SIG-M5 (cell line): ENCODE results near the gene MTA3.
"Not testable (repeated sequence)": the region's sequence is repeated elsewhere in the genome, so short reads cannot be mapped to it uniquely, and the experiment has no call there.

Source experiments
- DNase-seq: peaks from one replicate; lab custom pipeline; 2025; lab: John Stamatoyannopoulos, UW

Gene MTA3

GRCh38 chr2:42663828-42664227 lies 95.4 kb downstream of the MTA3 start:
- no peak for DNase-seq

GRCh38 chr2:42673989-42674579 lies 105.7 kb downstream of the MTA3 start:
- DNase-seq = no peak

- no peak for DNase-seq
Measured at GRCh38 chr2:42675815-42676214, 107.4 kb downstream of the MTA3 start.

- DNase-seq = no peak
Measured at GRCh38 chr2:42685303-42685702, 116.9 kb downstream of the MTA3 start.

DNA sequence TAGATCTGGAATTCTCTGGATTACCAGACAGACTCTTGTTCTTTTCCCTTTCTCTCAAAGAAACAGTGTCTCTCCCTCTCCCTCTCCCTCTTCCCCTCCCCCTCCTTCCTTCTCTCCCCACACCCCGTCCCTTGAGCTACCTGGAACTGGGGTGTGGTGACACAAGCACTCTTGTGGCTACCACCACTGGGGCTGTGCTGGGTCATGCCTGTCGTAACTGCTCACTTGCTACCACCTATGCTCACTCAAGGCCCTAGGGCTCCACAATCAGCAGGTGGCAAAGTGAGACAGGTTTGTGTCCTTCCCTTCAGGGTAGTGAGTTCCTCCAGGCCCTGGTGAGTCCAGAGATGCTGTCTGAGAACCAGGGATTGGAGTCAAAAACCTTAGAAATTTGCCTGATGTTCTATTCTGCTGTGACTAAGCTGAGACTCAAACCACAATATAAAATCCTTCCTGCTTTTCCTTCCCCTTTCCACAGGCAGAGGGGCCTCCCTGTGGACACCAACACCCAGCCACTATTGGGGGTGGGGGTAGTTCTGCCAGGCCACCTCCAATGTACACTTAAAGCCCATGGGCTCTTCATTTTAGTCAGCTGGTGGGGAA lies 124.7 kb downstream of the MTA3 start:
- no peak for DNase-seq

DNA sequence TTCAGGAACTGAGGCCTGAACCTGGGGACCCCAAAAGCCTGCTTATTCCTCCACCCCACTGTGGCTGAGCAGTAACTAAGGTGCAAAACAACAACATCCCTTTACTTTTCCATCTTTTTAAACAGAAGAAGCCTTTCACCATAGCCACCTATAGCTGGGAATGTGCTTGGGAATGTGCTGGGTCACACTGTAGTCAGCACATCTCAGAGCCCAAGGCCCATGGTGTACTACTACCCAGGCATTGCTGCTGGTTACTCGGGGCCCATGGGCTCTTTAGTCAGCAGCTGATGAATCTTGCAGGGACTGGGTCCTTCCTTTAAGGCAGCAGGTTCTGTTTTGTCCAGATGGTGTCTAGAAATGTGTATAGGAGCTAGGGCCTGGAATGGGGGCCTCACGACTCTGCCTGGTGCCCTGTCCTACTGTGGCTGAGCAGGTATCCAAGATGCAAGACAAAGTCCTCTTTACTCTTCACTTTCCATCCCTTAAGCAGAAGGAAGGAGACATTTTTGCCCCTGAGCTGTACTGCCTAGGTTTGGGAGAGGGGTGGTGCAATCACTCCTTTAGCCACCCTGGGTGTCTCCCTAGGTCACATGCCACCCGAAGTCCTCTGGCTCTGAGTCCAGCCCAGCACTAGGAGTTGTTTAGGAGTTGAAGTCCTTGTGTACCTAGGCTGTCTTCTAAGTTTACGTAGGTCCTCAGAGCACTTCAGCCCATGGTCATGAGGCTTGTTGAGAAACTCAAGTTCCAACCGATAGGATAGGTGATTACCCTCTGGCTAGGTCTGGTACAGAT lies 125.5 kb downstream of the MTA3 start:
- no peak for DNase-seq

- DNase-seq = no peak
Measured at GRCh38 chr2:42696987-42697386, 128.6 kb downstream of the MTA3 start.

- DNase-seq = no peak
Measured at GRCh38 chr2:42698940-42699339, 130.5 kb downstream of the MTA3 start.

DNA sequence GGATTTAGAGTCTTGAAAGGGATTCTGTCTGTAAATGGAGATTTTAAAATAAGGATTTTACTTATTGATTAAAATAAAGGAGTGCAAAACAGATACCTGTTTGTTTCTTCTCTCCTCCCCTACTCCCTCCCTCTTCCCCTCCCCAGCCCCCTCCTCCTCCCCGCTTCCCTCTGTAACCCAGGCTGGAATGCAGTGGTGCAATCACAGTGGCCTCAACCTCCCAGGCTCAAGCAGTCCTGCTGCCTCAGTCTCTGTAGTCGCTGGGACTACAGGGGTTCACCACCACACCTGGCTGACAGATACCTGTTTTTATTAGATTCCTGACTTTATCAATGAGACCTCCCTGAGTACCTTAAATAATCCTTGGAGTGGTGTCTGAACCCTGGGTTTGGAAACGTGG lies 138.4 kb downstream of the MTA3 start:
- no peak for DNase-seq

DNA sequence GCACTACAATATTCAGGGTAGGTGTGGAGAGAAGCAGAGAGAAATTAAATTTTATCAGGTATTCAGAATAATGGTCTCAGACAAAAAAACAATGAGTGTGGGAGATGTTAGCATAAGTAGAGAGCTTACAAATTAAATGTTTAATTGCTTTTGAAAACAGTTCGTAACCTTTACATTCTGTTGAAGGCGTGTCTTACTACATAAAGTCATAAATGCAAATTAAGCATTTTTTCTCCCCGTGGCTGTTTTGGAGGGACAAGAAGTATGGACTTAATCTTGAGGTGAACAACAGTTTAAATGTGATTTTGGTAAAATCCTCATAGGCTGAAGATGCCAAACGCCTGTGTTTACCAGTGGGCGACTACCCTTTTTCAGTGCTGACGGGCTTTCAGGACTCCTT lies 139.7 kb downstream of the MTA3 start:
- no peak for DNase-seq

DNA sequence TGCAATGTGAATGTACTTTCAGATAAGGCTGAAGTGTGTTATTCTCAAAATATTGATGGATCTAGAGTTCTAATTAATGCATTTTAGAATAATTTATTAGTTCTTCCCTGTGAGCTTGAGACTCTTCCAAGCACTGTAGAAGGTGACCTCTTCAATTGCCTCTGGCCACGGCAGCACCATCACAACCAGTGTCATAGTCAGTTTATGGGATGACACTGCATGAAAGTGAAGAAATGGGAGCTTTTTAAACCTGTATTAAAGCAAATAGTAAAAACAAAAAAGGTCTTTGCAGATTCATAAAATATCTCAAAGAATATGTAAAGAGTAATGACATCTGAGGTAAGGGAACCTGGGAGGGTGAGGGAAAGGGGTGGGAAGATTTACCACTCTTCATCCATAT lies 143.5 kb downstream of the MTA3 start:
- no peak for DNase-seq

GRCh38 chr2:42712934-42713333 lies 144.5 kb downstream of the MTA3 start:
- no peak for DNase-seq

DNA sequence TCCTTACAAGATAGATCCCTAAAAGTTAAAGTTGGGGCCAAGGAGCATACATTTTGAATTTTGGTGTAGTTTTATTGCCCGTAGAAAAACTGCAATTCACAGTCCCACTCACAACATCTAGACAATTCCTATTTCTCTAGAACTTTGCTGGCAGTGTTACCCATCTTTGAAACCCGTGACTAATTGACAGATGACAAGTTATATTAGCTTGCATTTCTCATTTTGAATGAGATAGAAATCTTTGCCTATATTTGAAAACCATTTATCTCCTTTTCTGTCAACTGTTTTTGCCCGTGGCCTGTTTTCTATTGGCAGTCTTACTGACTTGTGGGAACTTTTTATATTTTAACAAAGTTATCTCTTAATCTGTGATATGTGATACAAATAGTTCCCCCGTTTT lies 145.5 kb downstream of the MTA3 start:
- no peak for DNase-seq

- DNase-seq = no peak
Measured at GRCh38 chr2:42714686-42715085, 146.3 kb downstream of the MTA3 start.

DNA sequence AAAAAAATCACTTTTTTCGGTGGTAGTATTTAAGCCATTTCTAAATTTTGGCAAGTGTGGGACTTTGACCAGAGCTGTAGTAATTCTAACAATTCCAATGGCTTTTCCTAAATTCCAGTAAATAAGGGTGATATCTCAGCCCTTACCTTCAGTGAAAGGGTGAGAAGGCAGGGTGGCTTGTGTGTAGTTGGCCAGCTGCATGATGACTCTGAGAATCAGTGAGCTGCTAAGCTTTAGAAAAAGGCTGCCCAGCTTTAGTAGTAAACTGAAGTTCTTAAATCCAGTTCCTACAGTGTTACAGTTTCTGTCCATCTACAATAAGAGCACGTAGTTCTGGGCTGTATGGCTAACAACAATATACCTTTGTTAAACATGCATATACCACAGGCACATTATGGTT lies 153.5 kb downstream of the MTA3 start:
- no peak for DNase-seq

DNA sequence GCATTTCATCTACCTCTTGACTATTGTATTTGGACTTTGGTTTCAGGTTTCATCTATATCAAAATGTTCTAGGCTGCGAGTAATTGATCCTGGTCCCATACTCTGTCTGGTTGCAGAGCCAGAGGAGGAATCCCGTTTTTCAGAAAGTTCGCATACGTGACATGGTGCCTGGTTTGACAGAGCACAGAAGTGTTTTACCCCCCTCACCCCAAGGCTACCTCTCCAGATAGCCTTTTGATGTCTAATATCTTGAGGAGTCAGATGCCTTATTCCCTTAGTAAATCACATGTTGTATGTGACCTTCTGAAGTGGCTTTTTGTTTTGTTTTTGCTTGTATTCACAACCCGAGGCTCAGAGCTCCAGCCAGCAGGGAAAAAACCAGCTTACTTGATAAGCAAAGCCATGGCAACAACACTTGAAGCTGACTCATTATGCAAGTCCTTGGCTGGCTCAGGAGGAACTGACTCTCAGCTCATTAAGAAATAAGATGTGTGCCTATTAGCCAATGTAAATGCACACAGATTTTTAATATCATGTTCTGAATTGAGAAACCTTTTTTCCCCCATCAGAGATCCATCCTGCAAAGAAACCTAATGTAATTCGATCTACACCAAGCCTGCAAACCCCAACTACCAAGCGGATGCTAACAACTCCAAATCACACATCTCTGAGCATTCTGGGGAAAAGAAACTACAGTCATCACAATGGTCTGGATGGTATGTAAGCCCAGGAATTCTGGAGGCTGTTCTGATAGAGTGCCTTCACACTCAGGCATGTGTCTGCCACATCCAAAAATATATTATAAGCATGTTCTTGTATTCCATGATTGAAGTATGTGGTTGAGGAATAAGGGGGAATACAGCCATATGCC lies 154.1 kb downstream of the MTA3 start:
- DNase-seq = peak; percentile 46

- no peak for DNase-seq
Measured at GRCh38 chr2:42723465-42723864, 155.0 kb downstream of the MTA3 start.

DNA sequence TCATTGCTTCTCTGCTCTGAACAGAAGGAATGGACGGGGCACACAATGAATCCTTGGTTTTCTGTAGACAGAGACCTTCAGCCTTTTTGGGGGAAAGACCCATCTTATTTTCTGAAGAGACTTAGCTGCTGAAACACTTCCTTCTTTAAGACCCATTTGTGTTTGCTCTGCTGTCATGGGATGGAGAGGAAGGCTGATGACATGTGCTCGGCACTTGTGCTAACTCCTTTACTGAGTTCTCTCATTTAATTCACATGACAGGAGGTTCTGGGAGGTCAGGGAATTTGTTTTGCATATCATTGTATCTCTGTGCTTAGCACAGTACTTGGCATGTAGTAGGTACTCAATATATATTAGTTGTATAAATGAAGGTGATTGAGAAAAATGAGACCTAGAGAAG lies 156.5 kb downstream of the MTA3 start:
- no peak for DNase-seq

GRCh38 chr2:42725657-42726056 lies 157.2 kb downstream of the MTA3 start:
- no peak for DNase-seq

GRCh38 chr2:42726680-42727079 lies 158.2 kb downstream of the MTA3 start:
- no peak for DNase-seq

DNA sequence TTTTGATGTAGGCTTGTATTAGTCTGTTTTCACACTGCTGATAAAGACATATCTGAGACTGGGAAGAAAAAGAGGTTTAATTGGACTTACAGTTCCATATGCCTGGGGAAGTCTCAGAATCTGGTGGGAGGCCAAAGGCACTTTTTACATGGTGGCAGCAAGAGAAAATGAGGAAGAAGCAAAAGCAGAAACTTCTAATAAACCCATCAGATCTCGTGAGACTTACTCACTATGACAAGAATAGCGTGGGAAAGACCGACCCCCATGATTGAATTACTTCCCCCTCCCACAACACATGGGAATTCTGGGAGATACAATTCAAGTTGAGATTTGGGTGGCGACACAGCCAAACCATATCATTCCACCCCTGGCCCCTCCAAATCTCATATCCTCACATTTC lies 162.9 kb downstream of the MTA3 start:
- DNase-seq = not testable (repeated sequence)

DNA sequence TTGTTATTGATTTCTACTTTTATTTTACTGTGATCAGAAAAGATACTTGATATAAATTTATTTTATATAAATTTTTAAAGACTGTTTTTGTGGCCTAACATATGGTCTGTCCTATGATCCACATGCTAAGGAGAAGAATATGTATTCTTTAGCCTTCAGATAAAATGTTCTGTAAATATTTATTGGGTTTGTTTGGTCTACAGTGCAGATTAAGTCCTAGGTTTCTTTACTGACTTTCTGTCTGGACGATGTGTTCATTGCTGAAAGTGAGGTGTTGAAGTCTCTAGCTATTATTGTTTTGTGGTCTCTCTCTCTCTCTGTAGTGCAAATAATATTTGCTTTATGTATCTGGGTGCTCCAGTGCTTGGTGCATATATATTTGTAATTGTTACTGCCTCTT lies 165.4 kb downstream of the MTA3 start:
- no peak for DNase-seq
